Nephron (organoid): ENCODE data around the gene LSP1.
A peak's percentile ranks its signal among the peaks of the same experiment; 100 is the strongest.

Experiments
- H3K27ac Mint-ChIP-seq, 3 experiments: 2 replicates each; pipeline ENCODE4 v1.8.0; 2020; ENCODE audit warnings: mixed read lengths in 3 of 3, mild to moderate bottlenecking in 2 of 3, moderate library complexity in 1 of 3
- H3K27me3 Mint-ChIP-seq: 2 replicates; pipeline ENCODE4 v1.8.0; 2021; ENCODE audit warnings: low read depth, mild to moderate bottlenecking, moderate library complexity, mixed read lengths
- H3K36me3 Mint-ChIP-seq: 2 replicates; pipeline ENCODE4 v1.8.0; 2020; ENCODE audit warnings: low read depth, mixed read lengths
- H3K4me1 Mint-ChIP-seq: 2 replicates; pipeline ENCODE4 v1.8.0; 2020; ENCODE audit warnings: mixed read lengths
- H3K4me3 Mint-ChIP-seq, 3 experiments: 2 replicates each; pipeline ENCODE4 v1.8.0; 2020; ENCODE audit warnings: mild to moderate bottlenecking in 3 of 3, mixed read lengths in 3 of 3, moderate library complexity in 2 of 3
- H3K9me3 Mint-ChIP-seq: 2 replicates; pipeline ENCODE4 v1.8.0; 2020; ENCODE audit warnings: mixed read lengths
- CTCF ChIP-seq, 3 experiments: fragments of 200-600 bp; sonication (generic); IDR thresholded peaks; one replicate each; pipeline ENCODE4 v1.5.0; 2021; ENCODE audit warnings: antibody characterized with exemption in 3 of 3; ENCODE audit not compliant: unreplicated experiment in 3 of 3

The LSP1 gene

GRCh38 chr11:1920909-1921573 lies 68.2 kb downstream of the LSP1 start:
- H3K4me3 Mint-ChIP-seq: peak overlapping the region; percentile 58 to 91 (median 87)
- no peaks in the 10 kb centered on the region for H3K36me3 Mint-ChIP-seq
- H3K4me1 Mint-ChIP-seq: peaks cover 44% of the 10 kb centered on the region
- TF ChIP-seq CTCF (IDR thresholded peaks at IDR 0.05; ENCODE audit: unreplicated experiment in 3 of 3): no peak
- H3K9me3 Mint-ChIP-seq: no peaks in the 10 kb centered on the region
- peak overlapping the region; percentile 80 to 99 (median 95) for H3K27ac Mint-ChIP-seq
- no peaks in the 10 kb centered on the region for H3K27me3 Mint-ChIP-seq

DNA sequence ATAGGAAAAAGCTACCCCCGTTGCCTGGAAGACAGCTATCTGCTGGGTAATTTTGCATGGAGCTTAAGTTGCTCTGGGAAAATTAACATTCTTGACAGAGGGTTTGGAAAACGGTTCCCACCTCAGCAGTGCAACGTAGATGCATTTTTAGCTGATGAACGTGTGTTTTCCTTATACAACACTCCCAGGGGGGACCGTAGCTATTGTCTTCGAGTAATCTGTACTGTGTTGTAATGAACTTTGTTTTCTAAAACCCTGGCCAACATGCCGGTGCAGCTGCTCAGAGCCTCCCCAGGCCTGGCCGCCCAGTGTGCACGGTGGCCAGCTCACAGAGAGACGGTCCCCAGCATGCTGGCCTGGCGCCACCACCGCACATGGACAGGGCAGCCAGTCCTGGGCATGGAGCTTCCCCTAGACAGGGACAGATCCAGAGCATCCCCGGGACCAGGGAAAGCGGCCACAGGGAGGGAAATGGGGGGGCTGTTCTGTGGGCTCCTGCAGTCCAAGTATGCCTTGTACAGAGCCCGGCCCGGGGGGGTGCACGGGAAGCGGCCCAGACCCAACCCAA lies 68.8 kb downstream of the LSP1 start:
- Mint-ChIP-seq H3K9me3 (no peaks in the 10 kb centered on the region), H3K27me3 (no peaks in the 10 kb centered on the region), H3K4me3 (peak overlapping the region in 2 of 3 experiments; percentile 87 to 91), H3K36me3 (no peaks in the 10 kb centered on the region), H3K27ac (peak overlapping the region; percentile 80 to 99 (median 95)), H3K4me1 (peaks cover 49% of the 10 kb centered on the region)
- TF ChIP-seq CTCF (IDR thresholded peaks at IDR 0.05; ENCODE audit: unreplicated experiment in 3 of 3): no peak

DNA sequence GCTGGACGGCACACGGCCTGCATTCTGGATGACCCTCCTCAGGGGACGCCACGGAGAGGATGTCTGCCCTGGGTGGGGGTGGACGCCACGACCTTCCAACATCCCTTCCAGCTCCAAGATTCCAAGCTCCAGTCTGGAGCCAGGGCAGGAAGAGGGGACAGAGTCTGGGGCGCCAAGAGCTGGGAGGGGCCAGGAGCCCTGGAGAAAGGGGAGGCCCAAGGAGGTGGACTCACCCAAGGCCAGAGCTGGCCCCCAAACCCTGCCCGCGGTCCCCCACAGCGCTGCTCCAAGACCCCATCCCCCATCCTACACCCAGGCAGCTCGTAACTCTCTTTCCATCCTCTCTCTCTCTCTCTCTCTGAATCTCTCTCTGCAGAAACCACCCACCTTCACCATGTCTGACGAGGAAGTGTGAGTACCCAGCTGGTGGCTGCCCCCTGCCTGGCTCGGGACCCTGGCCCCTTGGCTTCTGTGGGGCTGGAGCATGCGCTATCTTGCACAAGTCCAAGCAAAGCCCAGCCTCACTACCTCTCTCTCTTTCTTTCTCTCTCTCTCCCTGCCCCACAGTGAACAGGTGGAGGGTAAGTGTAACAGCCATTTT lies 69.7 kb downstream of the LSP1 start:
- H3K4me1 Mint-ChIP-seq: peaks cover 46% of the 10 kb centered on the region
- TF ChIP-seq CTCF (IDR thresholded peaks at IDR 0.05; ENCODE audit: unreplicated experiment in 3 of 3): no peak
- no peaks in the 10 kb centered on the region for H3K9me3 Mint-ChIP-seq
- H3K4me3 Mint-ChIP-seq: peak overlapping the region in 2 of 3 experiments; percentile 87 to 91
- no peaks in the 10 kb centered on the region for H3K27me3 Mint-ChIP-seq
- peak overlapping the region; percentile 38 to 99 (median 95) for H3K27ac Mint-ChIP-seq
- no peaks in the 10 kb centered on the region for H3K36me3 Mint-ChIP-seq

DNA sequence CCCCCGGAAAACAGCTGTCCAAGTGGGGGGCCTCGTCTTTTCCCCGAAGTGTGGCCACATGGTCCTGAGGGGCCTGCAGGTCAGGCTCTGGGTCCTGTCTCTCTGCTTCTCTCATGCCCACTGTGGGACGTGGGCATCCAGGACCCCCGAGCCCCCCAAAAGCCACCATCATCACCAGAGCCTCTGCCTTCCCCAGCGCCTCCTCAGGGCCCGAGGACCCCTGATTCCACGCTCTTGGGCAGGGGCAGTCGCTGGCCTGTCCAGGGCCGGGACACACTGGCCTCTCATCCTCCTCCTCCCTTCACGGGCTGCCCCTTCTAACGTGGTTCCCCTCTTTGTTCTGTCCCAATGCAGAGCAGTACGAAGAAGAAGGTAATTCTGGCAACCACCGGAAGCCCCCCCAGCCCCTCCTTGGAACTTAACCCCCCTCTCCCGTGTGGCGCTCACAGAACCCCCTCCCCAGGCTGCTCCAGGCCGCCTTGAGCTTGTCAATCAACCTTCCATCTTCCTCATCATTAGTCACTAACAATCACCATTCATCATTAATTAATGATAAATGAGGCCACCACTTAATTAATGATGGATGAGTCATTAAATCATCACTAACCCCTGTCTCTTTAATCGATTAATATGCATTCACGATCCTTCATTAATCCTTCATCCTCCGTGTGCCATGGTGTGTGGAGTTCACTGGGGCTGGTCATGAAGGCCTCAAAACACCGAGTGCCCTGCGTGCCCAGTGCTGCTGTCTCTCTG lies 70.5 kb downstream of the LSP1 start:
- TF ChIP-seq CTCF (IDR thresholded peaks at IDR 0.05; ENCODE audit: unreplicated experiment in 3 of 3): no peak
- peak overlapping the region in 2 of 3 experiments; percentile 87 to 91 for H3K4me3 Mint-ChIP-seq
- H3K27ac Mint-ChIP-seq: peak overlapping the region; percentile 38 to 99 (median 95)
- no peaks in the 10 kb centered on the region for H3K36me3 Mint-ChIP-seq
- peaks cover 46% of the 10 kb centered on the region for H3K4me1 Mint-ChIP-seq
- no peaks in the 10 kb centered on the region for H3K27me3 Mint-ChIP-seq
- no peaks in the 10 kb centered on the region for H3K9me3 Mint-ChIP-seq

DNA sequence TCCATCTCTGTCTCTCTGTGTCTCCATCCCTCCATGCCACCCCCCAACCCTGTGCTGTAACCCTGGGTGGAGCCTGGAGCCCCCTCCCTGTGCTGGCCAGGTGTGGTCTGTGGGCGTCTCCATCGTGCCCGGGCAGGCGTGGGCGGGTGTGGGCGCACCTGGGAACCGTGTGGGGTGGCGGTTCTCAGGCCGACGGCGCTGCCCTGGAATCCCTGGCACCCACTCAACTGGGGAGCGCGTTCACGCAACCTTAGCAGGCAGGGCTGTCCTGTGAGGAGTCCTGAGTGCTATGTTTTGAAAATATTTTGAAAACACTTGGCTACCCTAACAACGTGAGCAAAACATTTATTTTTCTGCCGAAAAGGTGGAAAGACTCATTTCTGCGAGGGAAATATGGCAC lies 71.3 kb downstream of the LSP1 start:
- no peaks in the 10 kb centered on the region for H3K36me3 Mint-ChIP-seq
- no peaks in the 10 kb centered on the region for H3K27me3 Mint-ChIP-seq
- TF ChIP-seq CTCF (IDR thresholded peaks at IDR 0.05; ENCODE audit: unreplicated experiment in 3 of 3): no peak
- H3K9me3 Mint-ChIP-seq: no peaks in the 10 kb centered on the region
- H3K27ac Mint-ChIP-seq: peak overlapping the region; percentile 19 to 99 (median 85)
- H3K4me3 Mint-ChIP-seq: peak overlapping the region in 2 of 3 experiments; percentile 31 to 91
- peaks cover 46% of the 10 kb centered on the region for H3K4me1 Mint-ChIP-seq
